Pancreas (tissue), 10 donors: ENCODE data around the gene CNKSR3. TPM values are rescaled to one million over a fixed set of nuclear protein-coding genes. Genes with fewer than 3 reads are reported as not detected.

Source experiments
- ATAC-seq, 4 donors: fragments of 200-7000 bp; cut with Tn5 transposase; one replicate each; pipeline versions ENCODE4 v1.8.0 to v1.9.1; 2020; ENCODE audit warnings: mild to moderate bottlenecking in 4 of 4, moderate library complexity in 4 of 4
- DNase-seq, 6 donors: peaks; one replicate each; pipeline ENCODE4 v3.0.0-alpha.2; 2020
- FAIRE-seq: peaks from 2 replicates; lab custom pipeline; 2012; peaks lifted over from hg19 to GRCh38; lab: Jason Lieb, UNC
- H3K27ac ChIP-seq, 4 donors: fragments of 200-600 bp; sonication (generic); 1 replicate in 3 of 4; 2 replicates in 1 of 4; pipeline versions ENCODE4 v1.5.0 to v1.8.0; 2020
- H3K27me3 ChIP-seq, 4 donors: fragments of 200-600 bp; one replicate each; pipeline ENCODE4 v1.8.0; 2021
- H3K36me3 ChIP-seq, 3 donors: fragments of 200-600 bp; sonication (generic) in 1 of 3; one replicate each; pipeline versions ENCODE4 v1.5.0 to v1.8.0; 2020 to 2021
- H3K4me1 ChIP-seq, 3 donors: fragments of 200-600 bp; one replicate each; pipeline ENCODE4 v1.8.0; 2021
- H3K4me3 ChIP-seq, 4 donors: fragments of 200-600 bp; sonication (generic) in 2 of 4; one replicate each; pipeline versions ENCODE4 v1.5.0 to v1.8.0; 2020 to 2021
- H3K9me3 ChIP-seq, 4 donors: fragments of 200-600 bp; one replicate each; pipeline ENCODE4 v1.8.0; 2021
- WGBS, 2 donors: extraction: QIAGEN DNeasy Blood & Tissue Kit; methylation state at CpG; one replicate each; pipeline ENCODE4 v1.1.7; 2013; 5-methylcytosine and 5-hydroxymethylcytosine counted together
- intact Hi-C, 3 donors: fragments of 100-400 bp; cut with DNase I; formaldehyde crosslinking; loops; one replicate each; pipeline versions ENCODE4 v1.11.1 to v1.14.2; 2022
- polyA plus RNA-seq, 2 donors: library from polyadenylated mRNA; stranded (reverse); fragments of 200-250 nt; gene quantifications; one replicate each; pipeline ENCODE4 v1.2.3, GENCODE V29; 2013
- total RNA-seq, 6 donors: library from RNA; stranded (reverse); fragmentation: NEBNext Ultra II Directional in 4 of 6; extraction: Animal tissue kit (Norgen Biotek cat#: 25700) in 4 of 6; gene quantifications; one replicate each; pipeline versions ENCODE4 v1.2.1 to v1.2.4, GENCODE V29; 2021 to 2023
- TF ChIP-seq, protein P1 (sequence below), 4 donors: fragments of 200-600 bp; sonication (generic) in 3 of 4; IDR thresholded peaks; one replicate each; pipeline versions ENCODE4 v1.5.0 to v1.8.0; 2021; ENCODE audit warnings: antibody characterized with exemption in 4 of 4
- donor health status: healthy with polysubstance abuse.
- donor health status: DM: no; HTN: no; CAD: no; lungs with moderate emphysema.
- donor health status: DM: no; HTN: no; CAD: no.
- donor health status: control.
- donor health status: control.
- donor health status: Bipolar disorder and iron deficiency.
- donor health status: DM: yes; HTN: yes; CAD: no.
- donor health status: DM: no; HTN: no; CAD: no.
- donor health status: DM: no; HTN: no; CAD: no.
- donor health status: DM: yes; HTN: yes; CAD: no.

Gene CNKSR3
- total and polyA plus RNA-seq, 8 donors = 7.6 to 24.2 (median 18.6) TPM

DNA sequence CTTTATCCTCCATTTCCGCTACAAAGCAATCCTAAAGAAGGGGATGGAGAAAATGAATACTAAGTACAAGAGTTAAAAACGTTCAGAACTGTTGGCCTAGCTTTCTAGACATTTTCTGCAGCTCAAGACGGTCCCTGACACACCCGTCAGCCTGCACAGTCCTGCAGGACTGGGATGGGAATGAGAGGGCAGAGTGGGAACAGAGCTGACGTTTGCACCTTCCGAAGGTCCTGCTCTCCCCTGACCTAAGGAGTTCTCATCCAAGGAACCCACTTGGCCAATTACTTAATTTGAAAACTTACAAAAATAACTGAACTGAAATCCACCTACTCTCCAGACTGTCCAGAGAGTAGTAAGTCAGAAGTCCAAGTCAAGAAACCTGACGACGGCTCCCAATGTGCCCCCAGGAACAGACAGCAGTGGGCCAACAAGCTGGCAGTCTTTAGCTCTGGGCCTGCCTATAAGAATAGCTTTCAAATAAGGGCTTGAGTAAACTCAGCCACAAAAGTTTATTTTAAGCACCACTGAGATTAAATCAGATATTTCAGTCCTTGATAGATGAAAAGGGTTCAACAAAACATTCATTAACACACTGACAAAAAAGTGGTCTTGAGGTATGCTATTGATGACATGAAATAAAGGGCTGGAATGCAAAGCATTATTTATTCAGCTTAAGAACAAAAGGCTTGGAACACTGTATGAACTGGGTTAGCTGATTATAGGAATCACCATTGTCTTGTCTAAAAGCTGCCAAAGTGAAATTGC lies 76.8 kb downstream of the CNKSR3 start:
- Histone ChIP-seq H3K9me3 (no peaks in the 10 kb centered on the region), H3K4me3 (no peak overlapping the region), H3K4me1 (peaks cover 19 to 34% (median 20%) of the 10 kb centered on the region in 3 donors), H3K27me3 (no peaks in the 10 kb centered on the region), H3K27ac (no peak overlapping the region), H3K36me3 (peaks cover 0 to 39% (median 5%) of the 10 kb centered on the region in 3 donors)
- ATAC-seq (no peak), DNase-seq (no peak), FAIRE-seq (no peak)
- WGBS, 2 donors = 85 to 90% methylated on average over 8 of the region's 8 CpGs
- TF ChIP-seq, protein P1, sequence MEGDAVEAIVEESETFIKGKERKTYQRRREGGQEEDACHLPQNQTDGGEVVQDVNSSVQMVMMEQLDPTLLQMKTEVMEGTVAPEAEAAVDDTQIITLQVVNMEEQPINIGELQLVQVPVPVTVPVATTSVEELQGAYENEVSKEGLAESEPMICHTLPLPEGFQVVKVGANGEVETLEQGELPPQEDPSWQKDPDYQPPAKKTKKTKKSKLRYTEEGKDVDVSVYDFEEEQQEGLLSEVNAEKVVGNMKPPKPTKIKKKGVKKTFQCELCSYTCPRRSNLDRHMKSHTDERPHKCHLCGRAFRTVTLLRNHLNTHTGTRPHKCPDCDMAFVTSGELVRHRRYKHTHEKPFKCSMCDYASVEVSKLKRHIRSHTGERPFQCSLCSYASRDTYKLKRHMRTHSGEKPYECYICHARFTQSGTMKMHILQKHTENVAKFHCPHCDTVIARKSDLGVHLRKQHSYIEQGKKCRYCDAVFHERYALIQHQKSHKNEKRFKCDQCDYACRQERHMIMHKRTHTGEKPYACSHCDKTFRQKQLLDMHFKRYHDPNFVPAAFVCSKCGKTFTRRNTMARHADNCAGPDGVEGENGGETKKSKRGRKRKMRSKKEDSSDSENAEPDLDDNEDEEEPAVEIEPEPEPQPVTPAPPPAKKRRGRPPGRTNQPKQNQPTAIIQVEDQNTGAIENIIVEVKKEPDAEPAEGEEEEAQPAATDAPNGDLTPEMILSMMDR (IDR thresholded peaks at IDR 0.05) = no peak
- intact Hi-C loops = no loop called here

DNA sequence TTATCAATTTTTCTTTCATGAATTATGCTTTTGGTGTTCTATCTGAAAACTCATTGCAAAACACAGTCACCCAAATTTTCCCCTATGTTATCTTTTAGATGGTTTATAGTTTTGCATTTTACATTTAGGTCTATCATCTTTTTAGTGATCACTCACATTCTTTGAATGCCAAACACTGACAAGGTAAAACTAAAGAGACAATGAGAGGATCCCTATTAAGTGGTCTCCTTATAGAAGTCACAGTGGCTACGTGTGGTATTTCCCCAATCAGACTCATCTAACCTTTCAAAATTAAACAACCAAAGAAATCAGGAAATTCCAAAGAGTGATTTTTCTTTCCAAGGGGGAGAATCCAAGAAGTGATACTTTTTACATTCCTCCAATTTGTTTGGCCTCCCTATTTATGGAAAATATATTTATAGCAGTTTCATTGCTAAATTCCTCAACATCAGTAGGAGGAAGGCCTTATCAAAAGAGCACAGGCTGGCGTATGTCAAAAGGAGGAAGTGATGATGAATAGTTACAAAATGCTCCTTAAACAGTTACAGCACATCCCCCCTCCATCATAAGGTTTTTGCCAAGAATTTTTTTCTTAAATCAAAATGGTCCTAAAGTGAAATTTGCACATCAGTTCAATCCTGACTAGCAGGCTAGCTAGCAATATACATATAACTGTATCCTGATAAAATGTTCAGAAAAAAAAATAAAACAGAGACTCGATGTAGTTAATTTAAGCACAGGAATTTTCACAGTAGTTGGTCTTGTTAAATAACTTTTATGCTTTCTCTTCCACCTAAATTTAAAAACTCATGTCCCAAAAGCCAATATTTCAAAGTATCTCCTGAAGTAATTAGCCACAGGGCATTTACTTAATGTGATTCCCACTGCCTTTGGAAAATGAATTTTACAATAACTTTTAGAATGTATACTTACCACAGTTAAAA lies 77.7 kb downstream of the CNKSR3 start:
- no peaks in the 10 kb centered on the region for H3K27me3 ChIP-seq
- no peak overlapping the region for H3K4me3 ChIP-seq
- H3K27ac ChIP-seq = no peak overlapping the region
- no peaks in the 10 kb centered on the region for H3K9me3 ChIP-seq
- no peak for FAIRE-seq
- TF ChIP-seq, protein P1 (IDR thresholded peaks at IDR 0.05) = no peak
- ATAC-seq = no peak
- peaks cover 19 to 34% (median 20%) of the 10 kb centered on the region in 3 donors for H3K4me1 ChIP-seq
- intact Hi-C loops = no loop called here
- WGBS, 2 donors = 62 to 69% methylated on average over 3 of the region's 3 CpGs
- DNase-seq = no peak
- H3K36me3 ChIP-seq = peaks cover 0 to 44% (median 5%) of the 10 kb centered on the region in 3 donors

DNA sequence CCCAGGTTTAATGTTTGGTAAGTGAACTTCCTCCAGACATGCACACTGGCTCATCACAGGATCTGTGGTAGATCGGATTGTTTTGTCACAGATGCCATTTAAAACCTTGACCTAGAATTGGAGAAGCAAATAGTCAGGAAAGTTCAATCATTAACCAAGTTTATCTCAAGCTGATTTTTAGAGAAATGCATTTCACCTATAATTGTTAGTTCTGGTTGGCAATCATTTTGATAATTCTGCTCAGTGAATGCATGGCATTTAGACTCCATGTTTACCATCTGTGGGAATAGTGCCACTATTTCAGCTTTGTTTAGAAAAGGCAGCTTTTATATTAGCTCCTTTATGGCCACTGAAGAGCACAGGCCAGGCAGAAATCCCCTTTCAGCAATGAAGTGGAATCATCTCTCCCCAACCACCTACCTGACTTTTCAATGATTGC lies 80.0 kb downstream of the CNKSR3 start:
- no peaks in the 10 kb centered on the region for H3K9me3 ChIP-seq
- peak overlapping the region in 2 of 4 donors; percentile 47 to 56 for H3K27ac ChIP-seq
- peaks cover 19 to 34% (median 20%) of the 10 kb centered on the region in 3 donors for H3K4me1 ChIP-seq
- FAIRE-seq (no peak), DNase-seq (no peak), ATAC-seq (peak; percentile 49 to 77 (median 76))
- no peak overlapping the region for H3K4me3 ChIP-seq
- H3K36me3 ChIP-seq = peaks cover 0 to 50% (median 0%) of the 10 kb centered on the region in 3 donors
- intact Hi-C loops = no loop called here
- TF ChIP-seq, protein P1 (IDR thresholded peaks at IDR 0.05) = no peak
- H3K27me3 ChIP-seq = no peaks in the 10 kb centered on the region
- WGBS, 2 donors = 5 to 10% methylated on average over 1 of the region's 1 CpG

DNA sequence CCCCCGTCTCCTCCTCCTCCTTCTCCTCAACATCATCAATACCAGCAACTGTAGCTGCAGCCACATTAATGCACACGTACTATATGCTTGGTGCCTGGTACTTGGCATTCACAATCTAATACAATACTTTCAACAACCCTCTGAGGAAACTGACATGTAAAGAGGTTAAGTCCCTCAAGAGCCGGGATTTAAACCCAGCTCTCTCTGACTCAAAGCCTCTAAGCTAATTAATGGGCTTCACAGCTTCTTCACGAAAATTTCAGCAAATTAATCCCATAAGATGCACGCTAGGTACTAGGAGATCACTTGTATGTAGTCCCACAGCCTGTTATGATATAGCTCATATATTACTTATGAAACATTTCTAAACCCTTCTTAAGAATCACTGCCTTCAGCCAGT lies 80.8 kb downstream of the CNKSR3 start:
- Histone ChIP-seq H3K27me3 (no peaks in the 10 kb centered on the region), H3K4me3 (no peak overlapping the region), H3K36me3 (peaks cover 0 to 45% (median 0%) of the 10 kb centered on the region in 3 donors), H3K27ac (peak overlapping the region in 1 of 4 donors; percentile 10), H3K9me3 (no peaks in the 10 kb centered on the region), H3K4me1 (peaks cover 19 to 33% (median 20%) of the 10 kb centered on the region in 3 donors)
- no peak for DNase-seq
- intact Hi-C loops = no loop called here
- TF ChIP-seq, protein P1 (IDR thresholded peaks at IDR 0.05) = no peak
- ATAC-seq = no peak
- no peak for FAIRE-seq
- 88% methylated on average over 5 of the region's 5 CpGs for WGBS, 2 donors
